Thyroid gland (tissue), 4 donors: ENCODE results near the gene SRSF5.

Experiments used
- CTCF ChIP-seq, 6 experiments: fragments of 200-600 bp in 3 of 6; fragments of 450-650 bp in 3 of 6; sonication (generic) in 3 of 6; IDR thresholded peaks; one replicate each; pipeline ENCODE4 v1.5.1; 2016 to 2019; ENCODE audit warnings: antibody characterized with exemption in 6 of 6, mild to moderate bottlenecking in 2 of 6, inconsistent platforms in 1 of 6, moderate library complexity in 1 of 6
- POLR2A ChIP-seq, 2 donors: fragments of 450-650 bp; IDR thresholded peaks; one replicate each; pipeline ENCODE4 v1.6.1; 2017; ENCODE audit warnings: antibody characterized with exemption in 2 of 2, mild to moderate bottlenecking in 2 of 2, moderate library complexity in 1 of 2

- TF ChIP-seq CTCF (IDR thresholded peaks at IDR 0.05) (no peak), POLR2A (IDR thresholded peaks at IDR 0.05) (no peak)
Measured at GRCh38 chr14:69811868-69812252, 44.9 kb downstream of the SRSF5 start.
